Adrenal gland (tissue), 5 donors: ENCODE data around the gene DDX49.

Source experiments
- POLR2A ChIP-seq, 2 donors: fragments of 450-650 bp; IDR thresholded peaks; one replicate each; pipeline ENCODE4 v1.6.1; 2017; ENCODE audit warnings: antibody characterized with exemption in 2 of 2, mild to moderate bottlenecking in 2 of 2, moderate library complexity in 1 of 2
- TF ChIP-seq, protein P1 (sequence below), 6 experiments: fragments of 450-650 bp in 4 of 6; fragments of 200-600 bp in 2 of 6; sonication (generic) in 1 of 6; IDR thresholded peaks; 1 replicate in 5 of 6; 2 replicates in 1 of 6; pipeline versions ENCODE4 v1.5.1 to v1.8.0; 2016 to 2021; ENCODE audit warnings: antibody characterized with exemption in 6 of 6, mild to moderate bottlenecking in 2 of 6, moderate library complexity in 1 of 6
- donor health status: DM: no; HTN: no; CAD: no.

DNA sequence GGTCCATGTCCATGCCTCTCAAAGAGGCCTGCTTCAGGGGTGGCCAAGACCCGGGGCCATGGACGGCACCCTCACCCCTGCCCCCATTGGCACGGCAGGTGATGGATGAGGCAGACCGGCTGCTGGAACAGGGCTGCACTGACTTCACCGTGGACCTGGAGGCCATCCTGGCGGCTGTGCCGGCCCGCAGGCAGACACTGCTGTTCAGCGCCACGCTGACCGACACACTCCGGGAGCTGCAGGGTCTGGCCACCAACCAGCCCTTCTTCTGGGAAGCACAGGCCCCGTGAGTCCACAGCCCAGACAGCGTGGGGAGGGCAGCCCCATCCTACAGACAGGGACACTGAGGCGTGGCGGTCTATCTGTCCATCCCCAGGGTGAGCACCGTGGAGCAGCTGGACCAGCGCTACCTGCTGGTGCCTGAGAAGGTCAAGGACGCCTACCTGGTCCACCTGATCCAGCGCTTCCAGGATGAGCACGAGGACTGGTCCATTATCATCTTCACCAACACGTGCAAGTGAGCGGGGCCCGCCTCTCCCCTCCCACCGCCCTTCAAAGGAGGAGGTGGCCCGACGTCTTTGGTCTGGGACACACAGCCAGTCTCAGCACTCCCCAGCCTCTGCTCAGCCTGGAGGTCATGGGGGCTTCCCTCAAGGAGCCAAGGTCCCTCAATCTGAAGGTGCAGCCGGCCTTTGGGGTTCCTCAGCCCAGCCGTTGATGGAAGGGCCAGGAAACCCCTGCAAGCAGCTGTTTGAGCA, 2.9 kb downstream of the DDX49 start:
- TF ChIP-seq, protein P1, sequence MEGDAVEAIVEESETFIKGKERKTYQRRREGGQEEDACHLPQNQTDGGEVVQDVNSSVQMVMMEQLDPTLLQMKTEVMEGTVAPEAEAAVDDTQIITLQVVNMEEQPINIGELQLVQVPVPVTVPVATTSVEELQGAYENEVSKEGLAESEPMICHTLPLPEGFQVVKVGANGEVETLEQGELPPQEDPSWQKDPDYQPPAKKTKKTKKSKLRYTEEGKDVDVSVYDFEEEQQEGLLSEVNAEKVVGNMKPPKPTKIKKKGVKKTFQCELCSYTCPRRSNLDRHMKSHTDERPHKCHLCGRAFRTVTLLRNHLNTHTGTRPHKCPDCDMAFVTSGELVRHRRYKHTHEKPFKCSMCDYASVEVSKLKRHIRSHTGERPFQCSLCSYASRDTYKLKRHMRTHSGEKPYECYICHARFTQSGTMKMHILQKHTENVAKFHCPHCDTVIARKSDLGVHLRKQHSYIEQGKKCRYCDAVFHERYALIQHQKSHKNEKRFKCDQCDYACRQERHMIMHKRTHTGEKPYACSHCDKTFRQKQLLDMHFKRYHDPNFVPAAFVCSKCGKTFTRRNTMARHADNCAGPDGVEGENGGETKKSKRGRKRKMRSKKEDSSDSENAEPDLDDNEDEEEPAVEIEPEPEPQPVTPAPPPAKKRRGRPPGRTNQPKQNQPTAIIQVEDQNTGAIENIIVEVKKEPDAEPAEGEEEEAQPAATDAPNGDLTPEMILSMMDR (IDR thresholded peaks at IDR 0.05) = no peak
- TF ChIP-seq POLR2A (IDR thresholded peaks at IDR 0.05) = no peak
